Activated B cell treated with CpG ODN at 0.5 μM for 24 hours (primary cell): Measurements from ENCODE around the gene PALLD. TPM values are rescaled to one million over a fixed set of nuclear protein-coding genes. Genes with fewer than 3 reads are reported as not detected.

Source experiments
- ATAC-seq: fragments of 200-7000 bp; cut with Tn5 transposase; one replicate; pipeline ENCODE4 v1.10.0; 2021; ENCODE audit warnings: low read depth, mild to moderate bottlenecking, moderate library complexity
- CTCF ChIA-PET: fragments of 350-600 bp; sonication (Branson Sonifier 250); formaldehyde crosslinking; loops from one replicate; lab custom pipeline; 2021; ENCODE audit warnings: antibody characterized with exemption; lab: Charles Lee
- POLR2A ChIA-PET: fragments of 350-600 bp; sonication (Branson Sonifier 250); formaldehyde crosslinking; loops from one replicate; lab custom pipeline; 2021; ENCODE audit warnings: antibody characterized with exemption; lab: Charles Lee
- DNase-seq: peaks from one replicate; pipeline ENCODE4 v3.0.0; 2022
- H3K27ac Mint-ChIP-seq: one replicate; pipeline ENCODE4 v1.8.0; 2020; ENCODE audit warnings: mixed read lengths
- H3K27me3 Mint-ChIP-seq: one replicate; pipeline ENCODE4 v1.8.0; 2021; ENCODE audit warnings: mixed read lengths
- H3K36me3 Mint-ChIP-seq: one replicate; pipeline ENCODE4 v1.8.0; 2021; ENCODE audit warnings: low read depth, mixed read lengths
- H3K4me1 Mint-ChIP-seq: one replicate; pipeline ENCODE4 v1.8.0; 2021; ENCODE audit warnings: mixed read lengths
- H3K4me3 Mint-ChIP-seq: one replicate; pipeline ENCODE4 v1.8.0; 2020; ENCODE audit warnings: mild to moderate bottlenecking, mixed read lengths
- H3K9me3 Mint-ChIP-seq: one replicate; pipeline ENCODE4 v1.8.0; 2020; ENCODE audit warnings: mixed read lengths
- intact Hi-C: fragments of 100-400 bp; cut with micrococcal nuclease; formaldehyde crosslinking; loops from one replicate; pipeline ENCODE4 v1.15.1; 2024
- total RNA-seq: library from RNA; stranded (reverse); gene quantifications from 2 replicates; pipeline ENCODE4 v1.2.3, GENCODE V29; 2022
- TF ChIP-seq, protein P1 (sequence below): fragments of 200-600 bp; IDR thresholded peaks from one replicate; pipeline ENCODE4 v1.8.0; 2022; ENCODE audit warnings: antibody characterized with exemption, mild to moderate bottlenecking

PALLD gene
- total RNA-seq, 1 donor from 2014 or later: 0.44 TPM

DNA sequence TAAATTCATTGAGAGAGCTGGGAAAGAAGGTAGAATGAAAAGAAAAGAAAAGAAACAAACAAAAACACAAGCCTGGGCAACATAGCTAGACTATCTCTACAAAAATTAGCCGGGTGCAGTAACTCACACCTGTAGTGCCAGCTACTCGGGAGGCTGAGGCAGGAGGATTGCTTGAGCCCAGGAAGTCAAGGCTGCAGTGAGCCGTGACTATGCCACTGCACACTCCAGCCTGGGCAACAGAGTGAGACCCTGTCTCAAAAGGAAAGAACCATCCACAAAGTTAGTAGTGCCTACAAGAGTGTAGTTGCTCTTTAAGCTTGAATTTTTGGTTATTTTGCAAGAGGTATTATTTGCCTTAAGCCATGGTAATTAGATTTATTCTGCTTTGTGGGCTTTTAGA, 355.5 kb downstream of the PALLD start:
- H3K27me3 Mint-ChIP-seq: peaks cover 15% of the 10 kb centered on the region
- no peaks in the 10 kb centered on the region for H3K36me3 Mint-ChIP-seq
- H3K4me3 Mint-ChIP-seq: no peak overlapping the region
- DNase-seq (no peak), ATAC-seq (no peak)
- intact Hi-C loops: no loop called here
- no peaks in the 10 kb centered on the region for H3K9me3 Mint-ChIP-seq
- ChIA-PET CTCF (no interaction called here), POLR2A (no interaction called here)
- TF ChIP-seq, protein P1, sequence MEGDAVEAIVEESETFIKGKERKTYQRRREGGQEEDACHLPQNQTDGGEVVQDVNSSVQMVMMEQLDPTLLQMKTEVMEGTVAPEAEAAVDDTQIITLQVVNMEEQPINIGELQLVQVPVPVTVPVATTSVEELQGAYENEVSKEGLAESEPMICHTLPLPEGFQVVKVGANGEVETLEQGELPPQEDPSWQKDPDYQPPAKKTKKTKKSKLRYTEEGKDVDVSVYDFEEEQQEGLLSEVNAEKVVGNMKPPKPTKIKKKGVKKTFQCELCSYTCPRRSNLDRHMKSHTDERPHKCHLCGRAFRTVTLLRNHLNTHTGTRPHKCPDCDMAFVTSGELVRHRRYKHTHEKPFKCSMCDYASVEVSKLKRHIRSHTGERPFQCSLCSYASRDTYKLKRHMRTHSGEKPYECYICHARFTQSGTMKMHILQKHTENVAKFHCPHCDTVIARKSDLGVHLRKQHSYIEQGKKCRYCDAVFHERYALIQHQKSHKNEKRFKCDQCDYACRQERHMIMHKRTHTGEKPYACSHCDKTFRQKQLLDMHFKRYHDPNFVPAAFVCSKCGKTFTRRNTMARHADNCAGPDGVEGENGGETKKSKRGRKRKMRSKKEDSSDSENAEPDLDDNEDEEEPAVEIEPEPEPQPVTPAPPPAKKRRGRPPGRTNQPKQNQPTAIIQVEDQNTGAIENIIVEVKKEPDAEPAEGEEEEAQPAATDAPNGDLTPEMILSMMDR: no peak
- peaks cover 5% of the 10 kb centered on the region for H3K4me1 Mint-ChIP-seq
- no peak overlapping the region for H3K27ac Mint-ChIP-seq

DNA sequence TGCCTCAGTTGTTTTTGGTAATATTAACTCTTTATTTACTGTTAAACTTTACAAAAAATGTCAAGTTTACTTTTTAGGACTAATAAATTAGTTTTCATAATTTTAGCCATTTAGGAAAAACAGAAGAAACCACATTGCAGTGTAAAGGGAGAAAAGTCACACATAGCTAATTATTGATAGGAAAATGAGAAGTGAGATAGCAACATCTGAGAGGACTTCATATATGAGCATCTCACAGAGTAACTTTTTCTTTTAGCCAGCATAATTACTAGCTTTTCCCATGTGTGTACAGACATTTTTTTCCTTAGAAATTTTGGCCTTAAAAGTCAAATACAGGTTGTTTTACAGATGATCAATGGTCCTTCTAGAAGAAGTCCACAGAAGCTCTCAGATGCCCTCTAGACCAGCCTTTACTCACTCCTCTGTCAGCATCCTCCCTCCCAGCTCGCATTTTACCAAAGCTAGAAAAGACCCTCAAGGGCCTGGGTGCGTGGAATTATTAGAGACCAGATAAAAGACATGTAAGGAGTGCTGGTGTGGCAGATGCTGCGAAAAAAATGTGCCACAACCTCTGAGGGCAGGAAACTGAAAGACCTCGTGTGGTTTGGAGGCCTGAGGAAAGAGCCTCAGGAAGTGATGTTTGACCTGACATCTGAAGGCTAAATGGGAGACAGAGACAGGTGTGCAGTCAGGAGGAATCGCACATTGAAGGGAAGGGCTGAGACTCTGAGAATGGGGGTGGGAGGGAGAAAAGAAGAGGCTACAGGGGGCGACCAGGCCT, 356.3 kb downstream of the PALLD start:
- TF ChIP-seq, protein P1: no peak
- intact Hi-C loops: no loop called here
- Mint-ChIP-seq H3K36me3 (no peaks in the 10 kb centered on the region), H3K9me3 (no peaks in the 10 kb centered on the region), H3K4me3 (no peak overlapping the region), H3K4me1 (peaks cover 5% of the 10 kb centered on the region), H3K27ac (no peak overlapping the region), H3K27me3 (peaks cover 15% of the 10 kb centered on the region)
- ChIA-PET POLR2A (no interaction called here), CTCF (no interaction called here)
- DNase-seq (no peak), ATAC-seq (no peak)

DNA sequence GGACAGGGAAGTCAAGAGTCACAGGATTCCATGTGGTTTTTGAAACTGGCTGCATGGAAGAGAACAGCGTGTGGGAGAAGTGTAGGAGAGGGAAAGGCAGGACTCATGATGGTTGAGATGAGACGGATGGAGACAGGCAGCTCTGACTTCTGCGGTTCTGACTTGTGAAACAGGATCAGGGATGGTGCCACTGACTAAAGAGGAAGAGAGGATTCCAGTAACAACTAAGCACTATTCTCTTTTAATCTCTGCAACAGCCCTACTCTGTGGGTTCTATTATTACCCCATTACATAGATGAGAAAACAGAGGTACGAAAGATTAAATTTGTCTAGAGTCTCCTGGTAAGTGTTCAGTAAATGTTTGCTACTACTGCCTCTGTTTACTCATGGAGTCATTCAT, 356.9 kb downstream of the PALLD start:
- Mint-ChIP-seq H3K27ac (no peak overlapping the region), H3K4me1 (peaks cover 5% of the 10 kb centered on the region), H3K27me3 (peaks cover 15% of the 10 kb centered on the region), H3K36me3 (no peaks in the 10 kb centered on the region), H3K4me3 (no peak overlapping the region), H3K9me3 (no peaks in the 10 kb centered on the region)
- ChIA-PET POLR2A (no interaction called here), CTCF (no interaction called here)
- no peak for DNase-seq
- TF ChIP-seq, protein P1: no peak
- no peak for ATAC-seq
- intact Hi-C loops: no loop called here

DNA sequence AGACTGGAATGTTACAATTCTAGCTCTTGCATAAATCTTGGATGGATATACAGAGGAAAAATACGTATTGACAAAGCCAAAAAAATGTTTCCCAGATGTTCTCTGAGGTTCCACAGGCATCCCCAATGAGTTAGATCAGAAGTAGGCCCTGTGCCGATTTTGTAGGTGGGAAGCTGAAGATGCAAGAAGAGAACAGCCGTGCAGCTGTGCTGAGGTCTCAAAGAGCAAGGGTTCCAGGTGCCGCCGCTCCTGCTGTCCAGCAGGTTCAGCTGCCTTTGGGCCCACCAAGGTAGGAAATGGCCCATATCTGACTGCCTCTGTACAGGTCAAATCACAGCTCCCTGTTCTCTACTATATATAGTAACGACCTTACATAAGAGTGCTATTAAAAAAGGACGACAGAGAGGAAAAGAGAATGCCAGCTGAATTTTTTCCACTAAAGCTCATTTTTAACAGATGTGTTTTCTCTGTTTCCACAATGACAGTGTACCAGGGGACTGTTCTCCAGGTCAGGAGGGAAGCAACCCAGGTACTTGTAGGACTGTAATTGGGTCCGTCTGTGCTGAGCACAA, 357.6 kb downstream of the PALLD start:
- intact Hi-C loops: no loop called here
- no peak for DNase-seq
- ChIA-PET POLR2A (no interaction called here), CTCF (no interaction called here)
- peaks cover 15% of the 10 kb centered on the region for H3K27me3 Mint-ChIP-seq
- H3K27ac Mint-ChIP-seq: no peak overlapping the region
- H3K36me3 Mint-ChIP-seq: no peaks in the 10 kb centered on the region
- no peaks in the 10 kb centered on the region for H3K4me1 Mint-ChIP-seq
- no peaks in the 10 kb centered on the region for H3K9me3 Mint-ChIP-seq
- H3K4me3 Mint-ChIP-seq: no peak overlapping the region
- TF ChIP-seq, protein P1: no peak
- ATAC-seq: no peak

DNA sequence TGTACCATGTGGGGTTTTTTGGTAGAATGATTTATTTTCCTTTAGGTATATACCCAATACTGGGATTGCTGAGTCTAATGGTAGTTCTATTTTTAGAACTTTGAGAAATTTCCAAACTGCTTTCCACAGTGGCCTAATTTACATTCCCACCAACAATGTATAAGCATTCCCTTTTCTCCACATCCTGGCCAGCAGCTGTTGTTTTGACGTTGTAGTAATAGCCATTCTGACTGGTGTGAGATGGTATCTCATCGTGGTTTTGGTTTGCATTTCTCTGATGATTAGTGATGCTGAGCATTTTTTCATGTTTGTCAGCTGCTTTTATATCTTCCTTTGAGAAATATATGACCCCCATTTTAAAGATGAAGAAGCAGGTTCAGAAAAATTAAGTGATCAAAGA, 359.5 kb downstream of the PALLD start:
- no peak for DNase-seq
- H3K9me3 Mint-ChIP-seq: no peaks in the 10 kb centered on the region
- no peak for ATAC-seq
- no peak overlapping the region for H3K4me3 Mint-ChIP-seq
- intact Hi-C loops: no loop called here
- H3K27ac Mint-ChIP-seq: no peak overlapping the region
- H3K36me3 Mint-ChIP-seq: no peaks in the 10 kb centered on the region
- ChIA-PET POLR2A (no interaction called here), CTCF (no interaction called here)
- peaks cover 17% of the 10 kb centered on the region for H3K27me3 Mint-ChIP-seq
- H3K4me1 Mint-ChIP-seq: no peaks in the 10 kb centered on the region
- TF ChIP-seq, protein P1: no peak
